Measurements from ENCODE around the gene BAHCC1. TPM values are rescaled to one million over a fixed set of nuclear protein-coding genes. Genes with fewer than 3 reads are reported as not detected.

The BAHCC1 gene
- total RNA-seq, 1 experiment from 2014 or later = 4.3 TPM

DNA sequence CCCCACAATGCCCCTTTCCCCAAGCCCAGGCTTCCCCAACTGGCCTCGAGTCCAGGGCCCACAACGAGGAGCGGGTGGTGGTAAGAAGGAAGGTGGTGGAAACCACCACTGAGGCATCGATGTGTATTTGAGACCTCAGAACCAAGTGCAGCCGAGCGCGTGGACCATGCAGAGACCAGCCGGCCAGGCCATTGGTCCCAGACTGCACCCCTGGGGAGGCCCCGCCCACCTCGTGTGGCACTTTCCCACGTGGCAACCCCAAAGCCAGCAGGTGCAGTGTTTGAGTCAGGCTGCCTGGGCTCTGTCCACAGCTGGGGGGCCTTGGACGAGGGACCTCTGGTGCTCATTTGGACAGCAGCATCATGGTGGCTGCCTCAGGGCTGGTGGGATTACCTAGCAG lies 28.1 kb upstream of the BAHCC1 start:
- no peak for DNase-seq (ENCODE audit: low read depth)

DNA sequence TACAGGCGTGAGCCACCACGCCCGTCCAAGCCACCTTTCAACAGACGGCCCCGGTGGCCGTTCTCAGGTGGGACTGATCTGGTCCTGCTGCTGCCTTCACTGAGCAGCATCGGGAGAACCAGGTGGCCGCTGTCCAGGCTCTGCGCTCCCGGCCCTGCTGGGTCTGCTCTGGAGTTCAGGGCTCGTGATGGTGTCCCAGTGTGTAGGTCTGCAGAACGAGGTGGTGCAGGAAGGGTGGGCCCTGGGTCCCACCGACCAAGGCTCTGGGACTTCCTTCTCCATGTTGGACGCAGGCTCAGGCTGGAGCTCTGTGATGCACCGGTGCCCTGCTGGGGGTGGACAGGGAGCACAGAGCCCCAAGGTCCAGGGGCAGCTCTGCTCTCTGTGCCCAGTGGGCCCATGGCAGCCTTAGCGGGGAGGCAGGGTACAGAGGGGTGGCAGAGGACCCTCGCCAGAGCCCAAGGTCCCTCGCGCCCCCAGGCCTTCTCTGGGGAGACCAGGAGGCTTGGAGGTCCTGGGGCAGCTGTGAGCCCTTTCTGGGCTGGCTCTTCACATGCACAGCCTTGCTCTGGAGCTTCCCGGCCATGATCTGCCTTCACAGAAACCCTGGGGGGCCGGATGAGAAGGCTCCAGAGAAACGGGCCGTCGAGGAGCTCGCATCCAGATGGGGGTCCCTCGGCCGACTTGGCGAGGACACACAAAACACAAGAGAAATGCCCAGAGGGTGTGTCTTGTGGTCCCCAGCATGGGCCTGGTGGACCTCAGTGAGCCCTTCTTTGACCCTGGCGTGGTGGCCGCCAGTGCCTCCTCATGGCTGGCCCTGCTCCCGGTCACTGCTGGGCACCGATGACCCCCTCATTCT lies 26.9 kb upstream of the BAHCC1 start:
- DNase-seq (ENCODE audit: low read depth) = no peak

DNA sequence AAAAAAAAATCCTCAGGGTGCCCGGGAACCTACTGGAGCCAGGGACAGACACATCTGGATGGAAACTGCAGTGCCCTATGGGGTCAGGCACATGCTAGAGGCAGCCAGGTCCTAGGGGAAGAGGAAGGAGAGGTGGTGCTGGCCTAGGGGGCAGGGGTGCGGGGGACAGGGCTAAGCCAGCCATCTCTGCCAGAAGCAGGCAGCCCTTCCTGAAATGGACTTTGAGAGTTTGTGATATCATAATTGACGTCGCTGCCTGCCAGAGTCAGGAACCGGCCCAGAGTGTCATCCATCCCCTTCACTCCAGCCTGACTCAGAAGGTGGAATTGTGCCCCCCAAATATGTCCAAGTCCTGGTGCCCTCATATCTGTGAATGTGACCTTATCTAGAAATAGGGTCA lies 25.0 kb upstream of the BAHCC1 start:
- no peak for DNase-seq (ENCODE audit: low read depth)

DNA sequence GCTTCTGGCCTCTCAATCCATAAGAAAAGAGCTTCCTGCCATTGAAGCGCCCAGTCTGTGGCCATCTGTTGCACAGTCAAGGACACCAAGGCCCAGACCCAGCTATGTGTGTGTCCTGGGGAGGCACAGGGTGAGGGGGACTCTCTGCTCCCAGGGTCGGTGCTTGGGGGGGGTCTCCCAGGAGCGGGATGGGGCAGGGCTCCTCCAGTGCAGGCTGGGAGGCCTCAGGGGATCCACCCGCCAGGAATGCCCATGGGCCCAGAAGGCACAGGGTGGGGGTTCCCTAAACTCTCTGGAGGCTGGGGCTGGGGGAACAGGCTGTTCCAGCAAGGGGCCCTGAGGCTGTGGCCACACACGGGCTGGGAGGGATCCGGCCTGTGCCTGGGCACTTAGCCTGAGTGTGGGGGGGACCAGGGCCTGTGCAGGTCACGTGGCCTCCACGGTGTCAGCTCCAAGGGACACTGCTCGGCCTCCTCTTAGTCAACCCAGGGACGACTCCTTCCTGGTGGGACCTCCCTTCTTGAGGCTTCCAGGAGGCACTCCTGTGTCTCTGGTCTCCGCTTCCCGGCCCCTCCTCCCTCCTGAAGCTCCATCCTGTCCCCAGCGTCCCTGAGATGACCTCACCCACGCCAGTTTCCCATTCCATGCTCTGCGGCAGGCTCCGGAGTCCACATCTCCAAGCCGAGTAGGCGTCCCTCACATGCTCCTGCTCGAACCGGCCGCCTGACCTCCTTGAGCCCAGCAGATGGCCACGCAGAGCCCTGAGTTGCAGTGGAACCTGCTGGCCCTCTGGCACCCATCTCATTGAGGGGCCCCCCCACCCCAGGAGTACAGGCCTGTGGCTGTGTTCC lies 23.1 kb upstream of the BAHCC1 start:
- DNase-seq (ENCODE audit: low read depth) = peak; percentile 47

DNA sequence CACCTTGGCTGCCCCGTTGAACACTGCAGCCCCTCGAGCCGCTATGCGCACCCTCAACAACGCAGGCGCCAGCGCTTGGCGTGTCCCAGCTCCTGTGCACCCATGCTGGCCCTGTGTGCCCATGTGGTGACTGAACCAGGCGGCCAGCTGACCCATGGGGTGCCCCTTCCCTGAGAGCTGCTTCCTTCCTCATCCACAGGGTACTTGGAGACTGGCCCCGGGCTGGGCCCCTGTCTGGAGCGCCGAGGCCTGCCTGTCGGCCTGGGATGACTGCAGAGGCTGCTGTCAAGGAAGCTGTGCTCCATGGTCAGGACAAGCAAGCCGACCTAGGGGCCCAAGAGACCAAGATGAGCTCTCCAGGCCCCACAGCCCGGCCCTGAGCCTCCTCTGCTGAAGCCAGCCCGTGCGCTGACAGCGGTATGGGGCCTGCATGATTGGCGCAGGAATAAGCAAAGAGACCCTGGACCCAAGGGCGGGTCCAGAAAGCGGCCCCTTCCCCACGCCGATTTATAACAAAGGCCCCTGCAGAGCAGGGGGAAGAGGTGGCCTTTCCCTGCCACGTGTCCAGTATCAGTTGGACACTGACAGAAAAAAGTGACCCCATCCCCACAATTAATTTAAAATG lies 21.6 kb upstream of the BAHCC1 start:
- DNase-seq (ENCODE audit: low read depth) = no peak

DNA sequence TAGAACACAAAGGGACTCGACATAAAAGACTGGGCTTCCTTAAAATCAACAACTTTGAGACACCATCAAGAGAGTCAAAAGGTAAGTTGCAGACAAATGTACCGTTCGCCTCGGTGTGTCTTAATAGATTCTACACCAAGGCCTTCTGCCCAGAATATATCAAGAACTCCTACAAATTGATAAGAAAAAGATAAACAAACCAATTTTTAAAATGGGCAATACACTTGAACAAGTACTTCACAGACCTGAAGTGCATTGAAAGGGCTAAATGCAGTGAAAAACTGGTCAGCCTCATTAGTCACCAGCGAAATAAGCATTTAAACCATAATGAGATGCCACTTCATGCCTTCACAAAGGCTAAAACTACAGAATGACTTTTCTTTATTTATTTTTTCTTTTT lies 20.4 kb upstream of the BAHCC1 start:
- DNase-seq (ENCODE audit: low read depth) = no peak

DNA sequence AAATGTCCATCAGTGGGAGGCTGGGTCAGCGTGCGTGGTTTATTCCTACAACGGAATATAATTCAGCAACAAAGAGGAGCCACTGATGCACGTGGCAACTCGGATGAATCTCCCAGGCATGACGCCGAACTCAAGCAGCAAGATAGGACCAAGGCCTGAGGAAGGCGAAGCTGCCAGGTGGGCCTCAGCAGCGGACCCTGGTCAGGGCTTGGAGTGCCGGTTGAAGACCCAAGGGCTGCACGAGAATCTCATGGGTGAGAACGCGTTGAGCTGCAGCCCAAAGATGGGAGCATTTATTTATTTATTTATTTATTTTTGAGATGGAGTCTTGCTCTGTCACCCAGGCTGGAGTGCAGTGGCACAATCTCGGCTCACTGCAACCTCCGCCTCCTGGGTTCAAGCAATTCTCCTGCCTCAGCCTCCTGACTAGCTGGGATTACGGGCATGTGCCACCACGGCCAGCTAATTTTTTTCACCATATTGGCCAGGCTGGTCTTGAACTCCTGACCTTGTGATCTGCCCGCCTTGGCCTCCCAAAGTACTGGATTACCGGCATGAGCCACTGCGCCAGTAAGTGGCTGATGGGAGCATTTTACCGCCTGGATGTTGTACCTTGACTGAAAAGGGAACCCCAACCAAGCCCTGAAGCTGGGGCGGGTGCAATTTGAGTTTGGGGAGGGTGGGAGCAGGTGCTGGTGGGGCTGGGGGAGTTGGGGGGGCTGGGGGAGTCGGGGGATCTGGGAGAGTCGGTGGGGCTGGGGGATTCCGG lies 18.1 kb upstream of the BAHCC1 start:
- DNase-seq (ENCODE audit: low read depth) = no peak

DNA sequence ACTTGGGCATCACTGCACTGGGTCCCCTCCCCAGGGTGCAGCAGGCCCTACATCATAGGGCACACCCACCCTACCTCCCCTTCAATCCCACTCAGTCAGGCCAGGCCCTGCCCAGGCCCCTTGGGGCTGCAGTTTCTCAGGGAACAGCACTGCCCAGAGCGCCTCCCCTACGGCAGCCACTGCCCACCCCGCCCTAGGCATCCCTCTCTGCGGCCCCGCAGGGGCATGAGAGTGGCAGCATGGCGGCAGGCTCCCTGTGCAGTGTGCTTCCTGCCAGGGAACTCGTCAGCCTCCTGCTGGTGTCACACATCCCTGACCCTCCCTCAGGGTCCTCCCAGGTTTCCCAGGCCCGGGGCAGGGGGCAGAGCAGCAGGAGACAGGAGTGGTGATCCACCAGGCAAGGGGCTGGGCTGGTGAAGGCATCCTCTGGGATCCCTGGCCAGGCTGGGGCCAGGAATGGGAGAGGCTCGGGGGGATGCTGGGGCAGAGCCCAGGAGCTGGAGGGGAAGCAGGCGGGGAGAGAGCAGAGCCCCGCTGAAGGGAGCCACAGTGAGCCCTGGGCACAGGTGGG lies 16.2 kb upstream of the BAHCC1 start:
- no peak for DNase-seq (ENCODE audit: low read depth)

DNA sequence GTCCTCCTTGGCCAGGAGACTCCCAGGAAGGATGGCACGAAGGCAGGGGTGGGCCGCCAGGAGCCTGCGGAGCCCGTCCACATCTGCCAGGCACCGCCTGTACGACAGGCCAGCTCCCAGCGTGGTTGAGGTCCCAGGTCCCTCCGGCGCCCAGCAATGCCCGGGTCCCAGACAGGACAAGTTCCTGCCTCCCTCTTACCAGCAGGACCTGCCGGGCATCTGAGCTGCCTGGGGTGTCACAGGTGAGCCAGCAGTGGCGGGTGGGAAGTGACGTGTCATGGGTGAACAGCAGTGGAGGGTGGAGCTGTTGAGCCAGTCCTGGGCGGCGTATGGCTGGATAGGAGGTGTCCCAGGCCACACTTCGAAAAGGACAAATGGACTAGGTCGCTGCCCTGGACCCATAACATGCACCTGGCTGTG lies 15.7 kb upstream of the BAHCC1 start:
- DNase-seq (ENCODE audit: low read depth) = peak; percentile 22

DNA sequence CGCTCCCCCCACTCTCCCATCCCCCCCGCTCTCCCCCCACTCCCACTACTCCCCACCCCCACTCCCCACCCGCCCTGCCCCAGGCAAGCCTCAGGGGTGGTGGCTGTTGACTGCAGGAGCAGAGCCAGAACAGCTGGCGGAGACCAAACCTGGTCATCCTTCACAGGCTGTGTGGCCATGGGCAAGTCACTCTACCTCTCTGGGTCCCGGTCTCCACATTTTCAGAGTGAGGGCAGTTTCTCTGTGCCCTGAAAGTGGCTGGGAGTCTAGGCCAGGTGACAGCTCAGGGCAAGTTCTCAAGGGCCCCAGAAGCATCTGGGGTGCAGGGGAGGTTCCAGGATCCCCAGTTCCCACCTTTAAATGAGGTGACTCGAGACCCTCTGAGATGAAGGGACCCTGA lies 15.1 kb upstream of the BAHCC1 start:
- DNase-seq (ENCODE audit: low read depth) = no peak

DNA sequence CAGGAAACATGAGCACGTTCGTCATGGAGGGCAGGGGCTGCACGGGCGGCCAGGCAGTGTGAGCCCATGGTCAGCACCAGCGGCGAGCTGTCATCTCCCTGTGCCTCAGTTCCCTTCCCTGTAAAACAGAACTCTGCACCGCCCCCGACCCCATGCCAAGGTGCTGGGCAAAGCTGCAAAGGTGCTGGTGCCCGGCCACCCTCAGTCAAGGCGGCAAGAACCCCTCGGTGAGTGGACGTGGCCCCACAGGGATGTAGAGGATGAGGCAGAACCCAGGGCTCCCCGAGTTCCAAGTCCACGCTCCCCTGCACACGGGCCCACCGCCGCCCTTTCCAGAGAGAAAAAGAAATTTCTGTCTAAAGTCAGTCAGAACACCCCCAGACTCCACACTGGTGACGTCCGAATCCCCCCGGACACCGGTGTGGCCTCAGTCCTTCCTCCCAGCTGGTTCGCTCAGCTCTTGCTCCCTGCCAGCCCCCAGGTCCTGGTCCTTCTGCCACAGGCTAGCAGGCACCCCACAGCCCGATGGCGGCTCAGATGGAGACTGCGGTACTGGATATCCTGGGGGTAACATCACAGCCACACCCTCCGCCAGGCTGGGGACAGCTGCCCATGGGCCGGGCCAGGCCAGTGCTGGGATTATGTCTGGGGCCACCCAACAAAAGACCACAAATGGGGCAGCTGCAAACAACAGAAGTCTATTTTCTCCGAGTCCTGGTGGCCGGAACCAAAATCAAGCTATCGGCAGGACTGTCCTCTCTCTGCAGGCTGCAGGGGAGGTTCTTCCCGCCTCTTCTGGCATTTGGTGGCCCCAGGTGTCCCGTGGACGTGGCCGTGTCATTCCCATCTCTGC lies 14.4 kb upstream of the BAHCC1 start:
- DNase-seq (ENCODE audit: low read depth) = no peak

DNA sequence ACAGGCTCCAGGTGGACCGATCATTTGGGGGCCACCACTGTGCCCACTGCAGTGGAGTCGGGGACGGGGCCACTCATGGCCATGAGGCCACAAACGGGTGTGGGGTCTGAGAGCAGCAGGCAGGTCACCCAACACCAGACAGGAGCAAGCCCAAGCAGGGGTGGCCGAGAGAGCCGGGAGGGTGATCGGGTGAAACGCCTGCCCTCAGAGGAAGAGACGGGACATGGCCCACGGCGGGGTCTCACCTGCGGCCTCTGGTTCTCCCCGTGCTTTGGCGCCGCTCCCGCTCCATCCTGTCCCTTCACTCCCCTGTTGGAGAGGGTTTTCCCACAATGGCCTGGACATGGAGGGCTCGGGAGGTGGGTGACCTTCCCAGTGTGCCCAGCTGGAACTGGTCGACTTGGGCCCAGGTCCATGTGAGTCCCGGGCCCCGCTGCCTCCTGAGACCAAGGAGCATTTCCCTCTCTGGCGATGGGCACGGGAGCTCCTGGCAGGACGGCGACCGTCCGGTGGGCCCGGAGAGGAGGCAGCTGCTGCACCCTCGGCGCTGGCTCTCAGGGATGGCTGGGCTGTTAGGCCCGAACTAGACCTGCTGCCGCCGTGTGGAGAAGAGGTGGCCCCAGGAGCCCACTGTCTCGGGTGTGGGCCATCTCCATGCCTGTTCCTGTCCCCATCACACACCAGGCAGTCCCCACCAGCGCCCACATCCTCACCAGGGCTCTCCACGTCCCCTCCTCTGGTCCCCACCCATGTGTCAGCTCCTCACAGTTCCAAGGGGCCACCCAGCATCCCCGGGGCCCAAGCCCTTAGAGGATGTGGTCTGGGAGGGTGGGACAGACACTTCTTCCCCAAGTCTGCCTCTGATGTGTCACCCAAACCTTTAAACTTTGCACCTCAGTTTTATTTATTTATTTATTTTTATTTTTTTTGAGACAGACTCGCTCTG lies 13.4 kb upstream of the BAHCC1 start:
- DNase-seq (ENCODE audit: low read depth) = no peak

DNA sequence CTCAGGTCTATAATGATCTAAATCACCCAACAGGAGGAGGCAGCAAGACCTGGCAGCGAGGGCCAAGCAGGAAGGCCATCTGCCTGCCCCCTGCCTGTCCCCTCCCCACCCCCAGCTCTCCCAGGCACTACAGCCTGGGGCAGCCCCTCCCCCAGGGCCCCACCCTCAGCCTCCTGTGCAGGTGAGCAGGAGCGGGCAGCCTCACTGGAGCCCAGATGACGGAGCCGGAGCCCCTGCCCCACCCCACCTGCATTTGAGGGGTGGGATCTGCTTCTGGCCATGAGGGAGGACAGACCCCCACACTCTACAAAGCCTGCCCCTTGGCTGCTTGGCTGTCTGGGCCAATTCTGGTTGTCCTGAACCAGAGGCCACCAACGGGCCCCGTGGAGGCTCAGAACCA lies 12.4 kb upstream of the BAHCC1 start:
- no peak for DNase-seq (ENCODE audit: low read depth)

DNA sequence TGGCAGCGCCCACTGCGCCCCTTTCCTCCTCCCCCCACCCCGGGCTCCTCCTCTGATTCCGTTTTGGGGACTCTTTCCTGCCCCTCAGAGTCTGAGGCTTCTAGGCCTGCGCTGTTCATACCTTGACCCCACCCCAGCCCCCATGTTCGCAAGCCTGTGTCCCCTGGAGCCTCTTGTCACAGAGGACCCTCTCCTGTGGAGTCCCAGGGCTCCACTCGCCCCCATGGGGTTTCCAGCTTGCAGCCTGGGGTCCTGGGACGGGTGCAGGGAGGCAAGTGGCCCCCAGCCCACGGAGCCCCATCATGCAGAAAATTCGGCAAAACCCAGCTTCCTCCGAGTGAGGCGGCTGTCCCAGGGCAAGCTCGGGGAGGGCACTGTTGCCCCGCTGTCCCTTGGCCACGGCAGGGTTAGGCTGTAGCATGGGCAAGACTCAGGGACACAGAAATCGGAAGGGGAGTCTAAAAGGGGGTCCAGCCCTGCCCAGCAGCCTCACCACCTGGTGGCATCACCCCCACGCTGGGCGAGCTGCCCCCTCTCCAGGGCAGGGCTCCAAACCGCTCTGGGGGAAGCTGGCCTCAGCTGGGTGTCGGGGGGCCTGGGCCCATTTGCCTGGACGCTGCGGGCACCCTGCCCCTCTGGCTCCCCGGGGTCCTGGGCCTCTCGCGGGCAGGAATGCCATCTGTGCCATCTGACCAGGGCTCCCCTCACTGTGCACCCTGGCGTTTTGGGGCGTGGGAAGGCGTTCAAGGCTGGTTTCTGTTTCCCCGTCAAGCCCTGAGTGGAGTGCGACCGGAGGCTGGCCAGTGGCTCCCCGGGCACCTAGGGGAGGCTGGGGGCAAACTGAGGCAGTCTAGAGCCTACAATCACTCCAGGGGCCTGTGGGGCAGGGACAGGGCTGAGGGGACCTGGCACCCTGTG lies 11.5 kb upstream of the BAHCC1 start:
- no peak for DNase-seq (ENCODE audit: low read depth)

DNA sequence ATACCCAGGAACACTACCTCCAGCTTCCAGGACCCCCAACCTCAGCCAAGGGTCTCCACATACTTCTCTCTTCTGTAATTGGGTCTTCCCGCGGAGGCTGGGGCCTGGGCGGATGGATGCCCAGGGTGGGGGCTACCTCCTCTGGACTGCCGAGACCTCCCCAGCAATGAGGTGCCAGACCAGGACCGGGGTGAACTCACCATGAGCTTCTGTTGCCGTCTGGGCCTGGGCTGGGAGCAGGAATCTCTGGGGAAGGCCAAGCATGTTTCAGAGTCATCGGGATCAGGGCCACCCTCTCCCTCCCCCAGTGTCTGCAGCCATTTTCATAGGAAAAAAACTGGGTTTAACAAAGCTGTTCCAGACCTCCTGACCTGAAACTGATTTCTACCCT lies 10.3 kb upstream of the BAHCC1 start:
- DNase-seq (ENCODE audit: low read depth) = no peak

DNA sequence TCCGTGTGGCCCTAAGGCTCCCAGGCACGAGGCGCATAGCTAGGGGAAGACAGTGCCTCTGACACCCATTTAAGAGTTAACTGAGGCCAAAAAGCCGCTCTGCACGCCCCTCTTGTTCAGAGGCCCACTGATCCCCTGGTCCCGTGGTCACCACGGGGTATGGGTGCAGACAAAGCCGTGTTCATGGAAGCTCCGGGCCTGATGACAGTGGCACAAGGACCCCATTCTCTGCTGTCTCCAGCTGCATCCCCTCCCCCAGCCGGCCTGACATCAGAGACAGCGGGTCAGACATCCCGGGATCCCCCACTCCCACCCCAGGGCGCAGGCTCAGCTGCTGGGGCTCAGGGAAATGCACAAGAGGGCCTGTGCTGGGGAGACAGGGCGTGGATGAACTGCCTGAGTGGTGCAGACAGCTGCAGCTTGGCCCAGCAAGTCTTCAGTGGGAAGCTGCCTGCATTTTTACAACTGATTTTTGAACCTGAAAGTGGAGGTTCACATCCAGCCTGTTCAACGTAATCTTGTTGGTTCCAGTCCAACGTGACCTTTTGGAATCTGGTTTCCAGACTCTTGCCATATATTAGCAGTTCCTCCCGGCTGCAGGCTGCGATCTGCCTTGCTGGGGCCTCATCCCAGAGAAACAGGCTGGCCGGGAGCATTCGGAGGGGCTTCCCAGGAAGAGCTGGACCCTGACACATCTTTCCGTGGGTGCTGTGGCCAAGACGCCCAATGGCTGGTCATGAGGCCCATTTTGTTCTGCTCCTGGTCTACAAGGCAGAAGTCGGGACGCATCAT lies 9.7 kb upstream of the BAHCC1 start:
- DNase-seq (ENCODE audit: low read depth) = no peak

DNA sequence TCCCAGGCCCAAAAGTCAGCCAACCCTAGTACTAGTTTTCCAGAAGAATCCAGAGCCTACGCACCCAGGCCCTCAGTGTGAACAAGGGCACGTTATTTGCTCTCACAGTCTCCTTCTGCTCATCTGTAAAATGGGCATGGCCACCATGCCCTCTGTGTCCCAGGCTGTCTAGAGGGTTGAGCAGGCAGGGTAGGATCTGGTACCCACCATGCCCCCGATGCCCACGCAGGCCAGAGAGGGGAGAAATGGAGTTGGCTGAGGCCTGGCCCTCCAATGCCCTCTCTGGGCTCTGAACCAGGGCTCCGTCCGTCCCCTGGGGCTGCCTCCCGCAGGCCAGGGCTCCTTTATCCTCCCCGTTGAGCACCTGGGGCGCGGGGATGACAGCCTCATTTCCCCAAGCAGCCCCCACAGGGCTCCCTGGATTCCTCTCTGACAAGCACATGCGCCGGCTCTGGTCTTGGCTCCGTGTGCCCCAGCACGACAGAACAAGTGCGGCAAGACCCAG lies 9.1 kb upstream of the BAHCC1 start:
- no peak for DNase-seq (ENCODE audit: low read depth)
